PC-3 (cell line): ENCODE results near the gene NDC80. TPM values are rescaled to one million over a fixed set of nuclear protein-coding genes. Genes with fewer than 3 reads are reported as not detected.

Experiments used
- ATAC-seq: fragments of 200-7000 bp; cut with Tn5 transposase; 2 replicates; pipeline ENCODE4 v1.9.1; 2020; ENCODE audit warnings: mild to moderate bottlenecking, moderate library complexity
- BruUV-seq: library from RNA; stranded (reverse); fragments of 400-500 nt; replicated peaks from 2 replicates; lab custom pipeline; 2021; lab: Mats Ljungman, UMichigan
- CTCF ChIA-PET: fragments of 300-600 bp; sonication (Branson Sonifier 250); formaldehyde crosslinking; loops from one replicate; lab custom pipeline; 2022; ENCODE audit warnings: antibody characterized with exemption; lab: Charles Lee
- POLR2A ChIA-PET: fragments of 300-600 bp; sonication (Branson Sonifier 250); formaldehyde crosslinking; loops from one replicate; lab custom pipeline; 2022; ENCODE audit warnings: antibody characterized with exemption; ENCODE audit not compliant: unreplicated experiment; lab: Charles Lee
- DNase-seq: peaks from one replicate; pipeline ENCODE4 v3.0.0-alpha.2; 2015
- H2AFZ ChIP-seq: fragments of 300-600 bp; sonication (generic); 2 replicates; pipeline ENCODE4 v1.6.0; 2016; ENCODE audit warnings: antibody characterized with exemption, low read length
- H3F3A ChIP-seq: fragments of 300-600 bp; sonication (generic); one replicate; pipeline ENCODE4 v1.6.0; 2017; ENCODE audit warnings: antibody characterized with exemption, low read length, control low read depth, mild to moderate bottlenecking; ENCODE audit not compliant: unreplicated experiment
- H3K27ac ChIP-seq: fragments of 300-600 bp; sonication (generic); 2 replicates; pipeline ENCODE4 v1.5.1; 2016; ENCODE audit warnings: mild to moderate bottlenecking, low read length
- H3K27me3 ChIP-seq: fragments of 300-600 bp; sonication (generic); 2 replicates; pipeline ENCODE4 v1.6.1; 2016; ENCODE audit warnings: low read length, mixed read lengths
- H3K36me3 ChIP-seq: fragments of 300-600 bp; sonication (generic); 2 replicates; pipeline ENCODE4 v1.6.1; 2016; ENCODE audit warnings: low read depth, mixed run types, low read length, mixed read lengths
- H3K4me1 ChIP-seq: fragments of 300-600 bp; sonication (generic); 2 replicates; pipeline ENCODE4 v1.5.1; 2016; ENCODE audit warnings: low read length; ENCODE audit not compliant: insufficient read depth
- H3K4me2 ChIP-seq: fragments of 300-600 bp; sonication (generic); 2 replicates; pipeline ENCODE4 v1.6.0; 2016; ENCODE audit warnings: low read length
- H3K4me3 ChIP-seq: fragments of 300-600 bp; sonication (generic); 2 replicates; pipeline ENCODE4 v1.5.1; 2016; ENCODE audit warnings: mild to moderate bottlenecking, low read length, mixed read lengths
- H3K79me2 ChIP-seq: fragments of 300-600 bp; sonication (generic); 2 replicates; pipeline ENCODE4 v1.6.1; 2017; ENCODE audit warnings: low read length, mixed read lengths
- H3K9ac ChIP-seq: fragments of 300-600 bp; sonication (generic); 2 replicates; pipeline ENCODE4 v1.6.0; 2016; ENCODE audit warnings: mild to moderate bottlenecking, low read length
- H3K9me2 ChIP-seq: fragments of 300-600 bp; sonication (generic); replicated peaks from 2 replicates; pipeline ENCODE4 v1.6.1; 2016; ENCODE audit warnings: mixed run types, low read length, mixed read lengths
- H3K9me3 ChIP-seq: fragments of 300-600 bp; sonication (generic); 2 replicates; pipeline ENCODE4 v1.6.1; 2016; ENCODE audit warnings: low read length, mixed read lengths
- H4K20me1 ChIP-seq: fragments of 300-600 bp; sonication (generic); 2 replicates; pipeline ENCODE4 v1.6.1; 2016; ENCODE audit warnings: low read length, mixed read lengths
- EZH2 ChIP-seq: fragments of 300-600 bp; sonication (generic); IDR thresholded peaks from one replicate; pipeline ENCODE4 v1.6.1; 2017; ENCODE audit warnings: antibody characterized with exemption, mild to moderate bottlenecking, low read length; ENCODE audit not compliant: unreplicated experiment
- EZH2phosphoT487 ChIP-seq: fragments of 300-600 bp; sonication (generic); IDR thresholded peaks from 2 replicates; pipeline ENCODE4 v1.6.1; 2018; ENCODE audit warnings: mild to moderate bottlenecking, antibody characterized with exemption, low read length, borderline replicate concordance
- intact Hi-C: fragments of 100-400 bp; cut with micrococcal nuclease; formaldehyde crosslinking; loops from 2 replicates; pipeline ENCODE4 v1.9.0; 2023
- total RNA-seq: library from RNA; depleted of rRNA; stranded (reverse); fragments of >200 nt; gene quantifications from 2 replicates; pipeline ENCODE4 v1.2.3, GENCODE V29; 2014
- TF ChIP-seq, protein P1 (sequence below): fragments of 300-600 bp; sonication (generic); conservative IDR thresholded peaks from 2 replicates; pipeline ENCODE4 v1.5.1; 2017; ENCODE audit warnings: antibody characterized with exemption, low read depth, mild to moderate bottlenecking, low read length

The NDC80 gene
- total RNA-seq, 1 experiment from 2014 or later = 53.4 TPM

DNA sequence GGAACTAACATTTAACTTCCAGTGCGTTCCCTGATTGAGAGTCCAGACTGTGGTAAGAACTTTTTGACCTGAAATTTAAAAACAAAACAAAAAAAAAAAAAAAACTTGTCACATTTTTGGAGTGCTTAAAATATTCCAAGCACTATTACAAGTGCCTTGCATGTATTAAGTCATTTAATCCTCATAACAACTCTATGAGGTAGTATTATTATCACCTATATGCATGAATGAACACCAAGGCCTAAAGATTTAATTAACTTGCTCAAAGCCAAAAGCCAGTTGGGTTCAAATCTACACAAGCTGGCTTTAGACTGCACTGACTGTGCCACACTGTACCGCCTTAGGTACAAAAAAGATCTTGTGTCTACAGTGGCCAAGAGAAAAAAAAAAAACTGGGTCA is 35.3 kb upstream of the NDC80 start:
- Histone ChIP-seq H4K20me1 (no peaks in the 10 kb centered on the region), H3K9ac (no peak overlapping the region), H3K4me2 (no peak overlapping the region), H3K9me3 (no peaks in the 10 kb centered on the region), H3K79me2 (no peaks in the 10 kb centered on the region), H3K9me2 (no peaks in the 10 kb centered on the region), H3K27me3 (no peaks in the 10 kb centered on the region), H3K4me1 (peaks cover 16% of the 10 kb centered on the region; the same call in 1 of the 2 replicates), H3K27ac (no peak overlapping the region), H2AFZ (no peak overlapping the region), H3K36me3 (no peaks in the 10 kb centered on the region), H3K4me3 (no peak overlapping the region), H3F3A (no peaks in the 10 kb centered on the region)
- DNase-seq (no peak), ATAC-seq (no peak)
- TF ChIP-seq EZH2 = no peak
- no peak for TF ChIP-seq EZH2phosphoT487
- TF ChIP-seq, protein P1, sequence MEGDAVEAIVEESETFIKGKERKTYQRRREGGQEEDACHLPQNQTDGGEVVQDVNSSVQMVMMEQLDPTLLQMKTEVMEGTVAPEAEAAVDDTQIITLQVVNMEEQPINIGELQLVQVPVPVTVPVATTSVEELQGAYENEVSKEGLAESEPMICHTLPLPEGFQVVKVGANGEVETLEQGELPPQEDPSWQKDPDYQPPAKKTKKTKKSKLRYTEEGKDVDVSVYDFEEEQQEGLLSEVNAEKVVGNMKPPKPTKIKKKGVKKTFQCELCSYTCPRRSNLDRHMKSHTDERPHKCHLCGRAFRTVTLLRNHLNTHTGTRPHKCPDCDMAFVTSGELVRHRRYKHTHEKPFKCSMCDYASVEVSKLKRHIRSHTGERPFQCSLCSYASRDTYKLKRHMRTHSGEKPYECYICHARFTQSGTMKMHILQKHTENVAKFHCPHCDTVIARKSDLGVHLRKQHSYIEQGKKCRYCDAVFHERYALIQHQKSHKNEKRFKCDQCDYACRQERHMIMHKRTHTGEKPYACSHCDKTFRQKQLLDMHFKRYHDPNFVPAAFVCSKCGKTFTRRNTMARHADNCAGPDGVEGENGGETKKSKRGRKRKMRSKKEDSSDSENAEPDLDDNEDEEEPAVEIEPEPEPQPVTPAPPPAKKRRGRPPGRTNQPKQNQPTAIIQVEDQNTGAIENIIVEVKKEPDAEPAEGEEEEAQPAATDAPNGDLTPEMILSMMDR = no peak
- BruUV-seq = no TSS peak
- ChIA-PET POLR2A (no interaction called here), CTCF (no interaction called here)
- intact Hi-C loops = loop anchor here (5.0 kb wide), 1 partner anchor 54 kb away; no protein-coding TSS in a partner anchor

DNA sequence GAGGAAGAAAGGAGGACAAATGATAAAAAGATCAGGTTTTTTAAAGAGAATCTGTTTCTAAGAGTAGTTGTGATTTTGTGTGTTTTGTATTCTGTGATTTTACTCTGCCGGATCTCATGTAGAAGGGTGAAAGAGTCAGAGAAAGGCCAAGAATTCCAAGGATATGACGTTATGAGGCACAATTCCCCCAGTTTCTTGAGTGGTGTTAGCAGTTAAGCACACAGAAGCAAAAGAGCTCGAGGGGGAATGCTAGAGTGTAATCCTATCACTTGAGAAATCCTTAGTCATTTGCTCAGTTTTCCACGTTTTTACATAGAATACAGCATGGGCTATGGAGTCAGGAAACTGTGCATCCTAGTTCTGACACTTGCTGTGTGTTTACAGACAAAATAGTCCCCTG is 34.9 kb upstream of the NDC80 start:
- POLR2A ChIA-PET = no interaction called here
- H3K4me2 ChIP-seq = no peak overlapping the region
- BruUV-seq = no TSS peak

DNA sequence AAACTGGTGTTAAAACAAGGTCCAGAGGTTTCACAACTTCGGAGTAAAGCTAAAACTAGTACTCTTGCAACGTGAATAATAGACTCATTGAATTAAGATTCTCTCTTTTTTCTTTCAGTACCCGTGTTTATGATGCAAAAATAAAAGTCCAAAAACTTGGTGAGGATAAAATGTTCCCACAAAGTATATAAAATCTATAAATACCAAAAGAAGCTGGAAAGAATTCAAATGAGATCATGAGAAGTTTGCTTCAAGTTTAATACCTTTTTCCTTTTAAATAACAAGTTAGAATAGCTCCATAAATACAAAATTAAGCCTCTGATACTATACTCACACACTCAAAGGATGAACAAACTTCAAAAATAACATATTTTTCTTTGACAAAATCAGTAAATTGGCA is 34.1 kb upstream of the NDC80 start:
- no TSS peak for BruUV-seq
- no peaks in the 10 kb centered on the region for H3K9me2 ChIP-seq
- H3F3A ChIP-seq = no peaks in the 10 kb centered on the region
- ATAC-seq (no peak), DNase-seq (no peak)
- ChIA-PET CTCF (interaction anchor here (0.6 kb wide), 1 partner anchor 23 kb away, joined by 3 read pairs; no protein-coding TSS in a partner anchor), POLR2A (no interaction called here)
- TF ChIP-seq, protein P1 = no peak
- TF ChIP-seq EZH2phosphoT487 = no peak
- no peak for TF ChIP-seq EZH2
- H3K9ac ChIP-seq = no peak overlapping the region
- H3K4me1 ChIP-seq = peaks cover 16% of the 10 kb centered on the region; the same call in 1 of the 2 replicates
- intact Hi-C loops = loop anchor here (5.0 kb wide), 1 partner anchor 55 kb away; no protein-coding TSS in a partner anchor
- no peaks in the 10 kb centered on the region for H4K20me1 ChIP-seq
- H3K4me2 ChIP-seq = no peak overlapping the region
- H3K36me3 ChIP-seq = no peaks in the 10 kb centered on the region
- H3K9me3 ChIP-seq = no peaks in the 10 kb centered on the region
- no peaks in the 10 kb centered on the region for H3K27me3 ChIP-seq
- H3K4me3 ChIP-seq = no peak overlapping the region
- no peak overlapping the region for H3K27ac ChIP-seq
- no peaks in the 10 kb centered on the region for H3K79me2 ChIP-seq
- no peak overlapping the region for H2AFZ ChIP-seq

More for the DNA sequence above, 34.9 kb upstream of the NDC80 start:
- Histone ChIP-seq H3F3A (no peaks in the 10 kb centered on the region), H3K9ac (no peak overlapping the region), H2AFZ (no peak overlapping the region), H4K20me1 (no peaks in the 10 kb centered on the region), H3K9me3 (no peaks in the 10 kb centered on the region), H3K9me2 (no peaks in the 10 kb centered on the region), H3K27ac (no peak overlapping the region), H3K27me3 (no peaks in the 10 kb centered on the region), H3K4me3 (no peak overlapping the region), H3K79me2 (no peaks in the 10 kb centered on the region), H3K36me3 (no peaks in the 10 kb centered on the region), H3K4me1 (peaks cover 16% of the 10 kb centered on the region; the same call in 1 of the 2 replicates)
- CTCF ChIA-PET = no interaction called here
- intact Hi-C loops = loop anchor here (5.0 kb wide), 1 partner anchor 54 kb away; no protein-coding TSS in a partner anchor
- no peak for TF ChIP-seq EZH2phosphoT487
- TF ChIP-seq, protein P1 = no peak
- no peak for TF ChIP-seq EZH2
- peak; percentile 24; the same call in 1 of the 2 replicates for ATAC-seq
- DNase-seq = peak; percentile 18
